ENCODE results near the gene VPS4B.

Gene VPS4B

DNA sequence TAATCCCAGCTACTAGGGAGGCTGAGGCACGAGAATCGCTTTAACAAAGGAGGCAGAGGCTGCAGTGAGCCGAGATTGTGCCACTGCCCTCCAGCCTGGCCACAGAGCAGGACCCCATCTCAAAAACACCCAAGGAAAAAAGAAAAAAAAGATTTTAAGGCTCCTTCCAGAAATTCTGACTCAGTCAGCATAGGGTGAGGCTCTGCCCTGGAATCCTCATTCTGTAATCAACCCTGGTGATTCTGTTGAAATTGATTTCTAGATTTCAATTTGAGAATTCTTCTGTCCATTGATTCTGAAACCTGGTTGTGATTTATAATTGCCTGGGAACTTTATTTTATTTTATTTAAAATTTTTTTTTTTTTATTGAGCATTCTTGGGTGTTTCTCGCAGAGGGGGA lies 27.1 kb upstream of the VPS4B start:
- no peaks in the 10 kb centered on the region for H3K27me3 ChIP-seq (ENCODE audit: control insufficient read depth, insufficient read depth, low read length)
- H3K4me2 ChIP-seq (ENCODE audit: low read length), result no peak overlapping the region
- peaks cover 25% of the 10 kb centered on the region for H3K4me1 ChIP-seq (ENCODE audit: control insufficient read depth, insufficient read depth, low read length)
- H3K36me3 ChIP-seq (ENCODE audit: insufficient read depth, low read length), result no peaks in the 10 kb centered on the region
- no peak overlapping the region for H3K9ac ChIP-seq (ENCODE audit: low read depth, low read length)
- no peaks in the 10 kb centered on the region for H3K9me3 ChIP-seq (replicated peaks; ENCODE audit: low read length)
- no peak overlapping the region for H3K4me3 ChIP-seq (ENCODE audit: low read length)

DNA sequence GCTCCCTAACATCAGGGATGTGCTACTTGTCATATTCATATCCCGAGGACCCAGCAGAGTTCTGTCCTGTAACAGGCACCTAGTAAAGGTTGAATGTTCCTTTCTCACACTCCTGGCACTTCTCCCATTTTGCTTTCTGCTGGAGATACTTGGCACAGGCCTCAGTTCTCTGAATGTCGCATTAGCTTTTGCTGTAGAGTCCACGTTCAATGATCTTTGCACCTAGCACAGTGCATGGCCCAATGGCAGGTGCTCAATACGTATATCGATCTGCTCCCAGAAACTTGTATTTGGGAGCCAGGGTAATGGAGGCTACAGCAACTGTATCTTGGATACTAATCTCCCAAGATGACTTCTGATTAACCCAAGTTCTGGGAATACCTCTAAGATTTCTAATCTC lies 24.8 kb upstream of the VPS4B start:
- H3K4me1 ChIP-seq (ENCODE audit: control insufficient read depth, insufficient read depth, low read length), result peaks cover 20% of the 10 kb centered on the region
- H3K36me3 ChIP-seq (ENCODE audit: insufficient read depth, low read length), result no peaks in the 10 kb centered on the region
- no peak overlapping the region for H3K4me3 ChIP-seq (ENCODE audit: low read length)
- no peak overlapping the region for H3K4me2 ChIP-seq (ENCODE audit: low read length)
- no peak overlapping the region for H3K9ac ChIP-seq (ENCODE audit: low read depth, low read length)
- no peaks in the 10 kb centered on the region for H3K27me3 ChIP-seq (ENCODE audit: control insufficient read depth, insufficient read depth, low read length)
- H3K9me3 ChIP-seq (replicated peaks; ENCODE audit: low read length), result no peaks in the 10 kb centered on the region

DNA sequence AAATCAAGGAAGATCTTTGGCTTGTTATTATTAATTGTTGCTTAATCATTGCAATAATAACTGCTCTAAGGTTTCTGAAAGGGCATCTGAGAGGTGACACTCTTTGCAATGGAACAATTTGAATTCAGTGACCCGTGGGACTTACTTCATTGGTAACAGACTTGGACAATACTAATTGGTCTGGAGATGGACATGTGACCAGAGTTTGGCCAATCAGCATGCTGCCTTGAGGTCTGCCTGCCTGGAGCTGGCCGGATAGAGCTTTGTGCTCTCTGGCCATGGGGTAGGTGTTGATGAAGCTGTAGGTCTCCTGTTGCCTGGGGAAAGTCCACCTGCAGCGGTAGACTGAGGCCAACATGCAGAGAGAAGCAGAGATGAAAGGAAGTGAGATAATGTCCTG lies 24.0 kb upstream of the VPS4B start:
- Histone ChIP-seq H3K9ac (ENCODE audit: low read depth, low read length) (no peak overlapping the region), H3K4me2 (ENCODE audit: low read length) (no peak overlapping the region), H3K9me3 (replicated peaks; ENCODE audit: low read length) (no peaks in the 10 kb centered on the region), H3K27me3 (ENCODE audit: control insufficient read depth, insufficient read depth, low read length) (no peaks in the 10 kb centered on the region), H3K4me3 (ENCODE audit: low read length) (no peak overlapping the region), H3K36me3 (ENCODE audit: insufficient read depth, low read length) (no peaks in the 10 kb centered on the region), H3K4me1 (ENCODE audit: control insufficient read depth, insufficient read depth, low read length) (peaks cover 13% of the 10 kb centered on the region)

DNA sequence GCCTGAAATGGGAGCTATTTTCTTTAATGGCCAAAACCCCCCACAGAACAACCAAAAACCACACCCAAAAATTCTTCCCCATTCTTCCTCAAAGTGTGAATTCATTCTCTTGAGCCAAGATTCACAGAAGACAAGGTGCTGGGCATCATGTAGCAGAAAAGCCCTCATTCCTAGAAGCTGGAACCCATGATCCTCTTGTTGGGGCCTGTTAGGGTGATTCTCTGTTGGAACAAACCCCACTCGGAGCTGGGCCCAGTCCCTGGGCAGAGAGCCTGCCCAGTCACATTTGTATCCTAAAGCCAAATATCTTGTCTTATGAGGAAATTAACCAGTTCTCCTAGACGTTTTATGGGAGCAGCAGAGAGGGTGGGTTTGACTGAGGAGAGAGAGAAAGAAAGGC lies 22.8 kb upstream of the VPS4B start:
- Histone ChIP-seq H3K36me3 (ENCODE audit: insufficient read depth, low read length) (no peaks in the 10 kb centered on the region), H3K4me1 (ENCODE audit: control insufficient read depth, insufficient read depth, low read length) (peaks cover 19% of the 10 kb centered on the region), H3K9ac (ENCODE audit: low read depth, low read length) (no peak overlapping the region), H3K9me3 (replicated peaks; ENCODE audit: low read length) (no peaks in the 10 kb centered on the region), H3K4me2 (ENCODE audit: low read length) (no peak overlapping the region), H3K4me3 (ENCODE audit: low read length) (no peak overlapping the region), H3K27me3 (ENCODE audit: control insufficient read depth, insufficient read depth, low read length) (no peaks in the 10 kb centered on the region)

DNA sequence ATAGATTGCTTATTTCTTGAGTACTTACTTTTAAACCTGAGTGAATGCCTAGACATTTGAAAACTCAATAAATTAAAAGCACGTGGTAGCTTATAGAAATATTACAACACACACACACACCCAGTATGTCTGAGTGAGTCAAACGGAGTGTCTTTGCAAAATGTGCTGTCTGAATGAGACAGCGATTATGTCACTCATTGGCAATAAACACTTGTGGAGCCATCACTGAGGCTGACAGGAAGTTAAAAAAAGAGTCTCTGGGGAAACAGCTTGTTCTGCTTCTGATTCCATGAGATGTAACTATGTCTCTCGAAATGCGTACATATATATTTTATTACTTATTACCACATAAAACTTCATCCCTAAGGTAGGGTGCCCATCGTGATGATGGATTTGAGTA lies 22.3 kb upstream of the VPS4B start:
- H3K27me3 ChIP-seq (ENCODE audit: control insufficient read depth, insufficient read depth, low read length), result no peaks in the 10 kb centered on the region
- peaks cover 24% of the 10 kb centered on the region for H3K4me1 ChIP-seq (ENCODE audit: control insufficient read depth, insufficient read depth, low read length)
- no peak overlapping the region for H3K9ac ChIP-seq (ENCODE audit: low read depth, low read length)
- no peak overlapping the region for H3K4me3 ChIP-seq (ENCODE audit: low read length)
- no peak overlapping the region for H3K4me2 ChIP-seq (ENCODE audit: low read length)
- no peaks in the 10 kb centered on the region for H3K36me3 ChIP-seq (ENCODE audit: insufficient read depth, low read length)
- no peaks in the 10 kb centered on the region for H3K9me3 ChIP-seq (replicated peaks; ENCODE audit: low read length)

DNA sequence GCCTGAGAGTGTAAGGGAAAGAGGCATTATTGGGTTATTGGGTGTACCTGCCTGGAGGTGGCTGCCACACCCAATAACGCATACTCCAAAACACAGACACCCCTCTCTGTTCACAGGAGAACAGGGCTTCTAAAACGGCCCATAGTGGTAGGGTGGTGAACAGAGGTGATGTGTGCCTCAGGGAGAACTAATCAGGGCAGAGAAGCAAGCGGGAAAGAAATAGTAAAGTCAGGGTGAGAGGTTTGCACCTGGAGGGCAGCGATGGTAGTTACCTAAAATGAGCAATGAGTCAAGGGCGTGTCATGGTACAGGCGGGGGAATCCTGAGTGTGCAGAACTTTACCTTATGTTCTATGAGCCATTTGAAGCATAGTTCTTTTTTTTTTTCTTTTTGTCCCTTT lies 21.6 kb upstream of the VPS4B start:
- Histone ChIP-seq H3K4me2 (ENCODE audit: low read length) (no peak overlapping the region), H3K9me3 (replicated peaks; ENCODE audit: low read length) (no peaks in the 10 kb centered on the region), H3K4me3 (ENCODE audit: low read length) (no peak overlapping the region), H3K9ac (ENCODE audit: low read depth, low read length) (no peak overlapping the region), H3K4me1 (ENCODE audit: control insufficient read depth, insufficient read depth, low read length) (peaks cover 24% of the 10 kb centered on the region), H3K27me3 (ENCODE audit: control insufficient read depth, insufficient read depth, low read length) (no peaks in the 10 kb centered on the region), H3K36me3 (ENCODE audit: insufficient read depth, low read length) (no peaks in the 10 kb centered on the region)

DNA sequence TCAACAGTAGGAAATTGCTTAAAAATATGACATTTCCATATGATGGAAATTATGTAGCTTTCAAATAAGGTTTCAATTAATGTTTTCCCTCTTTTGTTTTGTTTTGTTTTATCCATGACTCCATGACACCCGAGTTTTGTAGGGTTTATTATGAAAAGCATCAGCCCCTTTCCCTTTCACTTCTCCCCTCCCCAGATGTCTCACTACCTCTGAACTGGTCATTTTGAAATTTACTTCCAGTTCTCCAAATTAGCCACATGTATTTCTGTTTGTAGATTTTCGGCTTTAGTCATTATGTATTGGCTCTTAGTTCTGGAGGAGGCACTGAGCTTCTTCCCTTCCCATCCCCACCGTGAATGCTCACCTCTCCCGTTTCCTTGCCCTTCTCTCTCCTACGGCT lies 18.6 kb upstream of the VPS4B start:
- Histone ChIP-seq H3K4me3 (ENCODE audit: low read length) (no peak overlapping the region), H3K27me3 (ENCODE audit: control insufficient read depth, insufficient read depth, low read length) (no peaks in the 10 kb centered on the region), H3K4me2 (ENCODE audit: low read length) (no peak overlapping the region), H3K9me3 (replicated peaks; ENCODE audit: low read length) (no peaks in the 10 kb centered on the region), H3K9ac (ENCODE audit: low read depth, low read length) (no peak overlapping the region), H3K36me3 (ENCODE audit: insufficient read depth, low read length) (no peaks in the 10 kb centered on the region), H3K4me1 (ENCODE audit: control insufficient read depth, insufficient read depth, low read length) (peaks cover 32% of the 10 kb centered on the region)

DNA sequence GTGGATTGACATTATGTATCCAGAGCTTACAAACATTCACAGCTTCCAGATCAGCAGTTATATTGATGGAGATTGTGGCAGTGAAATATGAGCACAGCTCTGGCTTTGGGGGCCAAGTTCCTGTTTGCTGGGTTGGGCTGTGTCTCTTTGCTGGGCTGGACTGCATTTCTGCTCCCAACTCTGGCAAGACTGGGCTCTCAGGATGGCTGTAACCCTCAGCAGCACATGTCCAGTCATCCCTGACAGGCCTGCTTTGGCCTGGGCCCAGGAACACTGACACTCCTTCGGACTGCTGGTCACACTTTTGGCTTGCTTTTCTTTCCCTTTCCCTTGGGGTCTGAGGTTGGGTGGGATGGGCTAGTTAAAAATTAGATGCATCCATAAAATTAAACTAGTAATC lies 17.9 kb upstream of the VPS4B start:
- H3K4me1 ChIP-seq (ENCODE audit: control insufficient read depth, insufficient read depth, low read length), result peaks cover 32% of the 10 kb centered on the region
- H3K9me3 ChIP-seq (replicated peaks; ENCODE audit: low read length), result no peaks in the 10 kb centered on the region
- H3K4me3 ChIP-seq (ENCODE audit: low read length), result no peak overlapping the region
- no peaks in the 10 kb centered on the region for H3K27me3 ChIP-seq (ENCODE audit: control insufficient read depth, insufficient read depth, low read length)
- H3K36me3 ChIP-seq (ENCODE audit: insufficient read depth, low read length), result no peaks in the 10 kb centered on the region
- H3K4me2 ChIP-seq (ENCODE audit: low read length), result no peak overlapping the region
- H3K9ac ChIP-seq (ENCODE audit: low read depth, low read length), result peak overlapping the region; percentile 9

DNA sequence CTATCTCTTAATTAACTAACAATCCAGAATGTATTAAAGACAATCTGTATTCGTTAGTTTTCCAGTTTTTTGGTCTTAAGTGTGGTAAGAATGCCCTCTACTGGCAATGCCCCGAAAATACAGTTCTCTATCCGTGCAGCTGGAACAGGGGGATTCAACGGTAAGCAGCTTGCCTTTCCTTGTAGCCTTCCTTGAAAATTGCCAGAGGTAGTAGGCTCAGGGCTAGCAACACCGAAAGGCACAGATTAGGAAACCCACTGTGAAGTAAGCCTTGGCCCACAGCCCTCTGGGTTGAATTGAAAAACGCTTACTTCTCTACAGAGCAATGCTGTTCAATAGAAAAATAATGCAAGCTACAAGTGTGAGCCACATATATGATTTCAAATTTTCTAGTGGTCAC lies 17.1 kb upstream of the VPS4B start:
- no peak overlapping the region for H3K9ac ChIP-seq (ENCODE audit: low read depth, low read length)
- H3K4me2 ChIP-seq (ENCODE audit: low read length), result no peak overlapping the region
- no peak overlapping the region for H3K4me3 ChIP-seq (ENCODE audit: low read length)
- peaks cover 6% of the 10 kb centered on the region for H3K27me3 ChIP-seq (ENCODE audit: control insufficient read depth, insufficient read depth, low read length)
- H3K4me1 ChIP-seq (ENCODE audit: control insufficient read depth, insufficient read depth, low read length), result peaks cover 24% of the 10 kb centered on the region
- no peaks in the 10 kb centered on the region for H3K9me3 ChIP-seq (replicated peaks; ENCODE audit: low read length)
- no peaks in the 10 kb centered on the region for H3K36me3 ChIP-seq (ENCODE audit: insufficient read depth, low read length)

DNA sequence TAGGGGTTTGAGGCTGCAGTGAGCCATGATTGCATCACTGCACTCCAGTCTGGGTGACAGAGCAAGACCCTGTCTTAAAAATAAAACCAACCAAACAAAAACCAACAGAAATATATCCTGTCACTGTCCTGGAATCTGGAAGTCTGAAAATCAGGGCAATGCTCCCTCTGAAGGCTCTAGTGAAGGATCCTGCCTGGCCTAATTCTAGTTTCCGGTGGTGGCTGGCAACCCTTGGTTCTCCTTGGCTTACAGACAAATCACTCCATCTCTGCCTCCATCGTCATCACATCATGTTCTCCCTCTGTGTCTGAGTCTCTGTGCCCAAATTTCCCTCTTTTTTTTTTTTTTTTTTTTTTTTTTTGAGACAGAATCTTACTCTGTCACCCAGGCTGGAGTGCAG lies 15.9 kb upstream of the VPS4B start:
- peaks cover 19% of the 10 kb centered on the region for H3K4me1 ChIP-seq (ENCODE audit: control insufficient read depth, insufficient read depth, low read length)
- H3K4me3 ChIP-seq (ENCODE audit: low read length), result no peak overlapping the region
- H3K4me2 ChIP-seq (ENCODE audit: low read length), result no peak overlapping the region
- H3K36me3 ChIP-seq (ENCODE audit: insufficient read depth, low read length), result no peaks in the 10 kb centered on the region
- no peak overlapping the region for H3K9ac ChIP-seq (ENCODE audit: low read depth, low read length)
- no peaks in the 10 kb centered on the region for H3K9me3 ChIP-seq (replicated peaks; ENCODE audit: low read length)
- peaks cover 14% of the 10 kb centered on the region for H3K27me3 ChIP-seq (ENCODE audit: control insufficient read depth, insufficient read depth, low read length)

DNA sequence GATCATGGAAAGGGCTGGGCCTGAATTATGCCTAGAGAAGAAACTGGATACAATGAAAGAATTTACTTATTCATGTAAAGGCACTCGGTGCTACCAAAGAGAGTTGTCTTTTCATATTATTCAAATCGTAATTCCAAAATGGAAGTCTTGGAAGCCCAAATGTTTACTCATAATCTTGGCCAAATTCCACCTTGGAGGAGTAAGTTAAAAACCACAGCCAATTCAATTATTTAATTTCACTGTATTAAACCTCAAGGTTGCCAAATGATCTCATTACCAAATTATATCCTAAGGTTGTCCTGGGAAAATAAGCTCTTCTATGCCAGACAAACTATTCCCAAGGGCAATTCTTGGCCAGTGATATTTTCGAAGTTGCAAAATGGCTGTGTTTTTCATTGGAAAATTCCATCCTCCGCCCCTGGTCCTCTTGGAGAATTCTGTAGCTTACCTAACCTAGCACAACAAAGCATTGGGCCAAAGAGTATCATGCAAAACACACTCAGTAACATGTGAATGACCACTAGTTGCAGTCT lies 11.1 kb upstream of the VPS4B start:
- Histone ChIP-seq H3K36me3 (ENCODE audit: insufficient read depth, low read length) (no peaks in the 10 kb centered on the region), H3K4me2 (ENCODE audit: low read length) (no peak overlapping the region), H3K4me3 (ENCODE audit: low read length) (no peak overlapping the region), H3K27me3 (ENCODE audit: control insufficient read depth, insufficient read depth, low read length) (peaks cover 28% of the 10 kb centered on the region), H3K9ac (ENCODE audit: low read depth, low read length) (no peak overlapping the region), H3K9me3 (replicated peaks; ENCODE audit: low read length) (no peaks in the 10 kb centered on the region), H3K4me1 (ENCODE audit: control insufficient read depth, insufficient read depth, low read length) (peaks cover 6% of the 10 kb centered on the region)

DNA sequence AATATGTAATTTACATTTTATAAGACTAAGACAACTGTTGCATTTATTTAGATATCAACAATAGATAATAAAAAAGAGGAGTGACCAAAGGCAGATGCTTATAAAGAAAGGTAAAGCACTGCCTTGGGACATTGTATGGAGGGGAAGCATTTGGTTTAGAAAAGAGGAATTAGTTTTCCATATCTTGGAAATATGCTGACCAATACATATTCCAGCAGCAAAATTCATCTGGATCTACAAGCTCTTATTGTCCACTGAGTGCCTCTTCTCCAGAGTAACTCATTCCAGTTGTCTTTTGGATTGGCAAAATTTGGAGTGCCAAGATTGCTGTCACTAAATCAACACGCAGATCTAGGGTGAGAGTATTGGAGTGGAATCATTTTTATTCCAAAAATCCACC lies 8.9 kb upstream of the VPS4B start:
- no peak overlapping the region for H3K4me2 ChIP-seq (ENCODE audit: low read length)
- peaks cover 4% of the 10 kb centered on the region for H3K4me1 ChIP-seq (ENCODE audit: control insufficient read depth, insufficient read depth, low read length)
- no peaks in the 10 kb centered on the region for H3K36me3 ChIP-seq (ENCODE audit: insufficient read depth, low read length)
- peaks cover 28% of the 10 kb centered on the region for H3K27me3 ChIP-seq (ENCODE audit: control insufficient read depth, insufficient read depth, low read length)
- H3K9ac ChIP-seq (ENCODE audit: low read depth, low read length), result no peak overlapping the region
- no peaks in the 10 kb centered on the region for H3K9me3 ChIP-seq (replicated peaks; ENCODE audit: low read length)
- no peak overlapping the region for H3K4me3 ChIP-seq (ENCODE audit: low read length)
